Endothelial cell of umbilical vein (primary cell): Measurements from ENCODE around the gene AZGP1. TPM values are rescaled to one million over a fixed set of nuclear protein-coding genes. Genes with fewer than 3 reads are reported as not detected.
"Not testable (repeated sequence)": the region's sequence is repeated elsewhere in the genome, so short reads cannot be mapped to it uniquely, and the experiment has no call there.

Source experiments
- BruUV-seq: library from RNA; stranded (reverse); fragments of 400-500 nt; replicated peaks from 2 replicates; lab custom pipeline; 2021; lab: Mats Ljungman, UMichigan
- CTCF ChIA-PET: fragments of 300-600, 350-600 bp; sonication (Branson Sonifier 250); formaldehyde crosslinking; loops from one replicate; lab custom pipeline; 2021; ENCODE audit warnings: antibody characterized with exemption, inconsistent platforms; lab: Charles Lee
- POLR2A ChIA-PET: fragments of 300-600, 350-600 bp; sonication (Branson Sonifier 250); formaldehyde crosslinking; loops from one replicate; lab custom pipeline; 2021; ENCODE audit warnings: antibody characterized with exemption, inconsistent platforms; lab: Charles Lee
- DNase-seq: peaks from one replicate; pipeline ENCODE4 v3.0.0-alpha.2; 2011; ENCODE audit warnings: low read depth, low spot score
- FAIRE-seq: peaks from 2 replicates; lab custom pipeline; 2011; peaks lifted over from hg19 to GRCh38; lab: Jason Lieb, UNC
- H2AFZ ChIP-seq: 2 replicates; pipeline ENCODE4 v1.6.0; 2012; ENCODE audit warnings: low read depth, low read length, control low read depth, inconsistent platforms
- H3K27ac ChIP-seq: 2 replicates; pipeline ENCODE4 v1.5.1; 2011; ENCODE audit warnings: low read depth, mild to moderate bottlenecking, control low read depth, low read length, moderate library complexity; ENCODE audit not compliant: insufficient read depth
- H3K27me3 ChIP-seq, 2 experiments: 2 replicates each; pipeline versions ENCODE4 v1.6.0 to v1.6.1; 2011; ENCODE audit warnings: low read length in 2 of 2, mixed read lengths in 1 of 2; ENCODE audit not compliant: control insufficient read depth in 2 of 2, insufficient read depth in 2 of 2
- H3K36me3 ChIP-seq, 2 experiments: 2 replicates in 1 of 2; 3 replicates in 1 of 2; pipeline ENCODE4 v1.5.1; 2011; ENCODE audit warnings: low read length in 2 of 2, mild to moderate bottlenecking in 1 of 2, moderate library complexity in 1 of 2; ENCODE audit not compliant: control insufficient read depth in 2 of 2, insufficient read depth in 2 of 2; ENCODE audit errors: extremely low read depth in 1 of 2
- H3K4me1 ChIP-seq: 3 replicates; pipeline ENCODE4 v1.5.1; 2011; ENCODE audit warnings: mild to moderate bottlenecking, low read length; ENCODE audit not compliant: control insufficient read depth, insufficient read depth; ENCODE audit errors: extremely low read depth
- H3K4me2 ChIP-seq: 2 replicates; pipeline ENCODE4 v1.6.1; 2011; ENCODE audit warnings: low read length, control low read depth, mixed read lengths; ENCODE audit not compliant: insufficient read depth
- H3K4me3 ChIP-seq, 3 experiments: fragments of 200-600 bp in 1 of 3; sonication (generic), shearing (Covaris generic) in 1 of 3; replicated peaks in 1 of 3; 2 replicates each; pipeline ENCODE4 v1.5.1; 2011 to 2016; ENCODE audit warnings: control low read depth in 3 of 3, low read length in 3 of 3, mild to moderate bottlenecking in 2 of 3, inconsistent platforms in 1 of 3, low read depth in 1 of 3, moderate library complexity in 1 of 3; ENCODE audit not compliant: insufficient read depth in 1 of 3
- H3K79me2 ChIP-seq: 2 replicates; pipeline ENCODE4 v1.6.0; 2012; ENCODE audit warnings: low read length, inconsistent platforms; ENCODE audit not compliant: control insufficient read depth, insufficient read depth
- H3K9ac ChIP-seq: replicated peaks from 2 replicates; pipeline ENCODE3; 2011; ENCODE audit warnings: low read length, control low read depth; ENCODE audit not compliant: insufficient read depth; ENCODE audit errors: extremely low read depth
- H3K9me1 ChIP-seq: replicated peaks from 3 replicates; pipeline ENCODE4 v1.6.0; 2011; ENCODE audit warnings: mild to moderate bottlenecking, low read length; ENCODE audit not compliant: control insufficient read depth, insufficient read depth; ENCODE audit errors: extremely low read depth
- H3K9me3 ChIP-seq: replicated peaks from 2 replicates; pipeline ENCODE4 v1.5.1; 2012; ENCODE audit warnings: low read length, inconsistent platforms; ENCODE audit not compliant: control insufficient read depth, insufficient read depth
- H4K20me1 ChIP-seq: replicated peaks from 2 replicates; pipeline ENCODE3; 2011; ENCODE audit warnings: mild to moderate bottlenecking, low read length; ENCODE audit not compliant: control insufficient read depth, insufficient read depth; ENCODE audit errors: extremely low read depth
- MYC ChIP-seq: IDR thresholded peaks from one replicate; pipeline ENCODE4 v1.6.1; 2011; ENCODE audit warnings: mild to moderate bottlenecking, low read depth, low read length
- POLR2AphosphoS5 ChIP-seq: IDR thresholded peaks from 2 replicates; pipeline ENCODE4 v1.6.1; 2012; ENCODE audit warnings: low read depth, mild to moderate bottlenecking, control low read depth, low read length, moderate library complexity; ENCODE audit not compliant: insufficient read depth
- dilution Hi-C: fragments of 300-500 bp; cut with MboI; formaldehyde crosslinking; loops from one replicate; pipeline ENCODE4 v1.15.0; 2019; ENCODE audit warnings: low sequenced_read_pairs; ENCODE audit not compliant: extremely low pct_ligation_motif_present
- intact Hi-C: fragments of 100-400 bp; cut with micrococcal nuclease; formaldehyde crosslinking; loops from one replicate; pipeline ENCODE4 v1.10.0; 2022
- polyA plus RNA-seq, 4 experiments: library from polyadenylated mRNA; depleted of rRNA in 3 of 4; stranded (reverse) in 3 of 4; unstranded in 1 of 4; fragments of >200 nt; gene quantifications; 2 replicates each; pipeline versions ENCODE4 v1.2.1 to v1.2.3, GENCODE V29; 2011 to 2012; ENCODE audit warnings: missing spikeins in 1 of 4
- total RNA-seq: library from RNA; stranded (reverse); gene quantifications from 2 replicates; pipeline ENCODE4 v1.2.3, GENCODE V29; 2021
- TF ChIP-seq, protein P1 (sequence below), 2 donors: IDR thresholded peaks; 1 replicate in 1 of 2; 2 replicates in 1 of 2; pipeline ENCODE4 v1.5.1; 2011; ENCODE audit warnings: low read length in 2 of 2, mild to moderate bottlenecking in 2 of 2, moderate library complexity in 2 of 2, control low read depth in 1 of 2, inconsistent platforms in 1 of 2, low read depth in 1 of 2; ENCODE audit not compliant: insufficient read depth in 1 of 2; ENCODE audit errors: extremely low read depth in 1 of 2

The AZGP1 gene
- total and polyA plus RNA-seq, 2 donors (not counting 3 experiments of a cell fraction or from before 2014, with no cell fraction given) = not detected

DNA sequence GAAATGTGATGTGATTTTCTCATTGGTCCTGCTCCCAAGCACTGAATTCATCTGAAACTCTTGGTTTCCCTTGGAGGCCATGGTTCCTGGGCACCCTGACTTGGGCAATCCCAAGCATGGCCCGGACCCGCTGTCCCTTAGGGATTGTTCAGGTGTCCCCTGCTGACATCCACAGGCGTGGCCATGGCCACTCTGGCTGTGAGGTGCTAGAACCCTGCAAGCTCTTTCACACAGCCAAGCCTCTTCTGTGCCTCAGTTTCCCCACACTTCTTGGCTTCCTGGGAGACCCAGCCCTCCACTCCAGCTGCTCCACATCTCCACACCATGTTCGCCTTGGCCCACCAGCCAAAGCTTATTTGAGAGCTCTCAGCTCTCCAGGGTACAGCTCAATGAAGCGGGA, 12.0 kb upstream of the AZGP1 start:
- intact Hi-C loops (no loop called here), dilution Hi-C loops (no loop called here)
- FAIRE-seq (no peak), DNase-seq (no peak)
- ChIA-PET POLR2A (no interaction called here), CTCF (interaction anchor here (0.7 to 7.9 kb wide), 4 partner anchors 9 to 409 kb away, joined by 3 to 153 read pairs (median 26); partner anchors contain the start of gene TRIM4)
- Histone ChIP-seq H2AFZ (no peak overlapping the region), H3K4me1 (no peaks in the 10 kb centered on the region), H3K4me3 (no peak overlapping the region), H3K4me2 (no peak overlapping the region), H3K9me3 (no peaks in the 10 kb centered on the region), H3K9me1 (no peaks in the 10 kb centered on the region), H3K79me2 (no peaks in the 10 kb centered on the region), H4K20me1 (no peaks in the 10 kb centered on the region), H3K27me3 (peaks cover 12 to 13% of the 10 kb centered on the region in 2 experiments), H3K36me3 (no peaks in the 10 kb centered on the region), H3K9ac (no peak overlapping the region), H3K27ac (no peak overlapping the region)
- no TSS peak for BruUV-seq
- TF ChIP-seq POLR2AphosphoS5 = no peak
- no peak for TF ChIP-seq MYC
- TF ChIP-seq, protein P1, sequence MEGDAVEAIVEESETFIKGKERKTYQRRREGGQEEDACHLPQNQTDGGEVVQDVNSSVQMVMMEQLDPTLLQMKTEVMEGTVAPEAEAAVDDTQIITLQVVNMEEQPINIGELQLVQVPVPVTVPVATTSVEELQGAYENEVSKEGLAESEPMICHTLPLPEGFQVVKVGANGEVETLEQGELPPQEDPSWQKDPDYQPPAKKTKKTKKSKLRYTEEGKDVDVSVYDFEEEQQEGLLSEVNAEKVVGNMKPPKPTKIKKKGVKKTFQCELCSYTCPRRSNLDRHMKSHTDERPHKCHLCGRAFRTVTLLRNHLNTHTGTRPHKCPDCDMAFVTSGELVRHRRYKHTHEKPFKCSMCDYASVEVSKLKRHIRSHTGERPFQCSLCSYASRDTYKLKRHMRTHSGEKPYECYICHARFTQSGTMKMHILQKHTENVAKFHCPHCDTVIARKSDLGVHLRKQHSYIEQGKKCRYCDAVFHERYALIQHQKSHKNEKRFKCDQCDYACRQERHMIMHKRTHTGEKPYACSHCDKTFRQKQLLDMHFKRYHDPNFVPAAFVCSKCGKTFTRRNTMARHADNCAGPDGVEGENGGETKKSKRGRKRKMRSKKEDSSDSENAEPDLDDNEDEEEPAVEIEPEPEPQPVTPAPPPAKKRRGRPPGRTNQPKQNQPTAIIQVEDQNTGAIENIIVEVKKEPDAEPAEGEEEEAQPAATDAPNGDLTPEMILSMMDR (IDR thresholded peaks at IDR 0.05; ENCODE audit: extremely low read depth in 1 of 2, insufficient read depth in 1 of 2, low read depth in 1 of 2, low read length in 2 of 2) = no peak

DNA sequence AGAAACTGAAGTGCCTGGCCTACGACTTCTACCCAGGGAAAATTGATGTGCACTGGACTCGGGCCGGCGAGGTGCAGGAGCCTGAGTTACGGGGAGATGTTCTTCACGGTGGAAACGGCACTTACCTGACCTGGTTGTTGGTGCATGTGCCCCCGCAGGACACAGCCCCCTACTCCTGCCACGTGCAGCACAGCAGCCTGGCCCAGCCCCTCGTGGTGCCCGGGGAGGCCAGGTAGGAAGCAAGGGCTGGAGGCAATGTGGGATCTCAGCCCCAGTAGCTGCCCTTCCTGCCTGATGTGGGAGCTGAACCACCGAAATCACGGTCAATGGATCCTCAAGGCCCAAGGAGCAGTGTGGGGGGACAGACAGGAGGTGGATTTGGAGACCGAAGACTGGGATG, 11.5 kb upstream of the AZGP1 start:
- dilution Hi-C loops, H3K9me1 ChIP-seq, H3K36me3 ChIP-seq, H3K9ac ChIP-seq, H3K4me2 ChIP-seq, H3K9me3 ChIP-seq, intact Hi-C loops, FAIRE-seq, H3K4me3 ChIP-seq, BruUV-seq, H4K20me1 ChIP-seq, H3K4me1 ChIP-seq, H2AFZ ChIP-seq, POLR2A ChIA-PET, DNase-seq, H3K27ac ChIP-seq, H3K79me2 ChIP-seq: not testable (repeated sequence)
- CTCF ChIA-PET = interaction anchor here (7.0 to 7.9 kb wide), 2 partner anchors 8 to 71 kb away, joined by 49 to 153 read pairs; partner anchors contain the start of gene TRIM4
- peaks cover 12 to 13% of the 10 kb centered on the region in 2 experiments for H3K27me3 ChIP-seq
